Ishikawa (cell line): ENCODE measurements around the gene BACE2.

Experiments used
- CEBPB ChIP-seq: IDR thresholded peaks from 2 replicates; pipeline ENCODE4 v1.6.1; 2012
- MAX ChIP-seq: IDR thresholded peaks from 2 replicates; pipeline ENCODE4 v1.6.1; 2012
- TAF1 ChIP-seq: IDR thresholded peaks from 2 replicates; pipeline ENCODE4 v1.6.1; 2012; ENCODE audit warnings: low read depth, mild to moderate bottlenecking
- TEAD4 ChIP-seq: IDR thresholded peaks from 2 replicates; pipeline ENCODE4 v1.6.1; 2012

- TF ChIP-seq MAX: no peak
- TF ChIP-seq TAF1: no peak
- TF ChIP-seq CEBPB: no peak
- no peak for TF ChIP-seq TEAD4
These were observed 19.0 kb downstream of the BACE2 start for GRCh38 chr21:41186755-41187536.
